NOMO-1 treated with dmso at 0.1 percent for 144 hours (cell line): ENCODE measurements around the gene YARS1.

Experiments
- DNase-seq: peaks from one replicate; lab custom pipeline; 2025; ENCODE audit not compliant: unreplicated experiment; lab: John Stamatoyannopoulos, UW

The YARS1 gene

GRCh38 chr1:32817159-32817814 lies at the start of gene YARS1, which contains the start of gene S100PBP:
TSS of gene YARS1 (minus strand) at chr1:32817358. CDS start at chr1:32817244, 114 bp downstream.
TSS of gene S100PBP (plus strand) at chr1:32817653. CDS start at chr1:32826100, 8,447 bp downstream.
- DNase-seq: peak; percentile 96

- DNase-seq: no peak
Measured at GRCh38 chr1:32865639-32866405, 48.7 kb upstream of the YARS1 start.

GRCh38 chr1:32864375-32865019 lies 47.3 kb upstream of the YARS1 start:
- no peak for DNase-seq

- no peak for DNase-seq
Measured at GRCh38 chr1:32863881-32864245, 46.7 kb upstream of the YARS1 start.

DNA sequence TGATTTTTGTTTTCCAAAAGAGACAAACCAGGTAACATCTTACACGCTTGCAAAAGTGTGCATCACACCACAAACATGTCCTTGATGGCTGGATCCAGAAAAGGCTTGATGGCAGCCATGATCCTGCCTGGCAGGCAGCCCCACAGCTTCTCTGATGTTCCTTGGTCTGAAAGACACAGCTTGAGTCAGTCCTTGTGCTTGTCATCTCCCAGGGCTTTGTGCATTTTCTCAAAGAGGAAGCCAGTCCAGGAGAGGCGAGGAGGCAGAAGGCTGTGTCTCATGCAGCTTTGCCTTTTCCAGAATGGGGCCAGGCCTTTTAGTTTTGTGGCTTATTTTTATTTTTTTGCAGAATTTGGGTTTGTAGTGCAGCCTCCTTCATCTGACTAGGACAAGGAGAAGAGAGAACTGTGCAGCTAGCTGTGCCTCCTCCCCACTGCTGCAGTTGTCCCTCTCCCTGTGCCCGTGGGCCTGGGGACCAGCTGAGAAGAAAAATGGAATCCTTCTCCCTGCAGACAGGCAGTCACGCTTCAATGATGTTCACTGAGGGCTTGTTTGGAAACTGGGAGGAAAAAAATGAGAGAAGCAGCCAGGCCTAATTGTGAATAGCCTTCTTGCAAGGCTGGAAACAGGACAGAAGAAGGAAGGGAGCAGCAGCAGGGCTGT lies 46.2 kb upstream of the YARS1 start:
- DNase-seq: no peak

GRCh38 chr1:32861904-32862695 lies 44.9 kb upstream of the YARS1 start:
- no peak for DNase-seq

GRCh38 chr1:32860566-32860965 lies 43.4 kb upstream of the YARS1 start:
- DNase-seq: no peak

GRCh38 chr1:32859915-32860314 lies 42.8 kb upstream of the YARS1 start:
- no peak for DNase-seq

DNA sequence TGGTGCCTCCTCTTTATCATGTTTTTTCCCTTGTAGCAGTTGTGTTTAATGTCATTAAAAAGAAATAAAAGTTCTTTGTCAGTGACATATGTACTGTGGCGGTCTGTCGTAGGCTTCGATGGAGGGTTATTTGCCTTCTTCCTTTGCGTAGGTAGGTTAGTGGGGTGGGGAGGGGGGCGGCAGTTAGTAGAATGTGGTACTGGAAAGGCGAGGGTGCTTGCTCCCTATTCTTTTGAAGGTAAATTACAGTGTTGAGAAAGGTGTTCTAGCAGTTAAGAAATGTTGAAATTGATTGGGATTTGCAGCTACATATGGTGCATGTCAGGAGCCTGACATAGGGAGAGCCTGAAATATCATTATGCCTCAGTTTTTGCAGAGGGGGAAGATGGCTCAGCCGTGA lies 41.6 kb upstream of the YARS1 start:
- no peak for DNase-seq

- no peak for DNase-seq
Measured at GRCh38 chr1:32858136-32858535, 41.0 kb upstream of the YARS1 start.

DNA sequence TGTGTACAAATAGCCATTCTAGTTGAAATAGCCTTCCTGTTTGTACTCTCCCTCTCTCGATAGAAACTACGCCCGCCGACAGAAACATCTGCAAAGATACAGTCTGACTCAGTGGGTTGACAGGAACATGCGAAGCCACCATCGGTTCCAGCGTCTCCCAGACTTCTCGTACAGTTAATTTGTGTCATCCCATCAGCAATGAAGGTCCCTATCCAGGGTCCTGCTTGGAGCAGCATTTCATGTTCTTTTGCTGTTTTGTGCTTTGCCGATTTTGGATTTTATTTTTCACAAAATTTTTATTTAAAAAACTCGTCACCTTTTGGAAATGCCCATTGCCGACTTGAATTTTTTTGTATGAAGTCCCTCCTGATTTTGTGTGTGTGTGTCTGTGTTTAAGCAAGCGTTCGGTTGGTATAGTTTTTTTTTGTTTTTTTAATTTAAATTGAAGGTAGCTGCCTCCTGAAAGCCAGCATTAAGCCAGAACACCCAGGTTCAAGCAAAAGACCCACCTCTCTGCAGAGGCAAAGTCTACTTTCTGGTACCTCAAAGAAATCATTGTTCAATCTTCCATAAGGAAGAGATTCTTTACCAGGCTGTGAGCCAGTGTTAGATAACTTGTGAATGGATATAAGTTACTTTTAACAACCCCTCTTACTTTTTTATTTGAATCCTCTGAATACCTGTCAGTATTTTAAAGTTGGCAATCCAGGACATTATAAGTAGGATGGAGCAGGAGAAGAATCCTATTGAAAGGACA lies 38.9 kb upstream of the YARS1 start:
- no peak for DNase-seq

- no peak for DNase-seq
Measured at GRCh38 chr1:32848354-32849063, 31.4 kb upstream of the YARS1 start.

- no peak for DNase-seq
Measured at GRCh38 chr1:32831878-32832277, 14.7 kb upstream of the YARS1 start.

DNA sequence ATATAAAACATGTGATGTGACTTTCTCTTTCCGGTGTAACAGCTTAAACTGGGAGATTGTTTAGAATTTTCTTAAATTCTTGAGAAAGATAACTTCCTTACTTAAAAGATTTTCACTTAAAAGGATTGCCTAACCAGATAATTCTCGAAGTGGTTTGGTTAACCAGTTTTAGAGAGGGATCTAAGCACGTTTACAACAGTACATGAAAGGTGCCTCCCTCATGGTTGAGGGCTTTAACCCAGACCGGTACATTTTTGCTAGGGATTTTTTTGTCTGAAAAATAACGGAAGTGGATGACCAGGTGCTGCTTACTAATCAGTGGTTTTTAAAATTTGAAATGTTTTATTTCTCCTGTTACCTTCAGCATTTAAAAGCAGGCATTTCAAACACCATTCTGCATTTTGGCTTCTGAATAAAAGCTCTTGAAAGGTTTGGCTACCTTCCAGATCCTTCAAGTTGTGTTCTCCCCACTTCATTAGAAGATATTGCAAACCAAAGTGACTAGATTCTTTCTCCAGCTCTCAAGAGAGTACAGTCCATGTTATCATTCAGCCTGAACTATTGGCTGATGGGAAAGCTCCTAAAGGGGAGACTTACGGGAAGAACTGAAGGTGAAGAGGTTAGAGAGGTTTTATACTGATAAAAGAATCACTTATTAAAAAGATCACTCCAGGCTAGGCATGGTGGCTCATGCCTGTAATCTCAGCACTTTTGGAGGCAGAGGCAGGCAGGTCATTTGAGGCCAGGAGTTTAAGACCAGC lies 13.1 kb upstream of the YARS1 start:
- no peak for DNase-seq

DNA sequence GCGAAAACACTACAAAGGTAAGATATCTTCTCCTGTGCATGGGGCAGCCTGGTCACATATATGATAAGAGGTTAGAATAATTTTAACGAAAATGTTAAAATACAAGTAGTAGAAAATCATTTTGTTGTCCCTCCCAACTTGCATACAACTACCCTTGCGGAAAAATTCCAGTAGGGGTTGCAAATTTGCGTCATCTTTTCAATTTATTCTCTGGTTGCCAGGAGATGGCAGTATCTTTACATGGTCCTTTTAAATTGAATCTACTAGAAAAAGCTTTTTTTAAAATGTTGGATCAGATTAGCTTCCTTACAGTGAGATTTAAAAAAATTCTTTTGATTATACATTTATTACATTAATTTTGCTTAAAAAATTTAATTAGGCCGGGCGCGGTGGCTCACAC lies 11.2 kb upstream of the YARS1 start:
- no peak for DNase-seq

DNA sequence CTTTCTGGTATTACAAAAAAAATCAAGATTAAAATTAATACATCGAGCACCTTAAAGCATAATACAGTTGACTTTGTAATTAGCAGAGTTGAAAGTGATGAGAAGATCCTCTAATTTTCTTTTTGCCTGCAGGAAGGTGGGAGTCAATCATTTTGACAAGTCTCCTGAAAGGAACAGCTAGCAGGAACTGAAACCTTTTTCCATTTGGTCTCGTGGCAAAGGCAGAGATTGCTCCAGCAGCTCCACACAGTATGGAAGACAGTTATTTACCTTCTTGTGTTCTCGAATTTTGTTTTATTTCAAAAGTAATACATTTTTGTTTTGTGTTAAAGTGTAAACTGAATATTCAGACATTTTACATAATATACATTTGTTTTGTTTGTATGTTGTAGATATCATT lies 8.0 kb upstream of the YARS1 start:
- no peak for DNase-seq

- DNase-seq: peak; percentile 69
Measured at GRCh38 chr1:32818804-32819541, 1.8 kb upstream of the YARS1 start.
